ENCODE data around the gene ZKSCAN4.

The ZKSCAN4 gene

DNA sequence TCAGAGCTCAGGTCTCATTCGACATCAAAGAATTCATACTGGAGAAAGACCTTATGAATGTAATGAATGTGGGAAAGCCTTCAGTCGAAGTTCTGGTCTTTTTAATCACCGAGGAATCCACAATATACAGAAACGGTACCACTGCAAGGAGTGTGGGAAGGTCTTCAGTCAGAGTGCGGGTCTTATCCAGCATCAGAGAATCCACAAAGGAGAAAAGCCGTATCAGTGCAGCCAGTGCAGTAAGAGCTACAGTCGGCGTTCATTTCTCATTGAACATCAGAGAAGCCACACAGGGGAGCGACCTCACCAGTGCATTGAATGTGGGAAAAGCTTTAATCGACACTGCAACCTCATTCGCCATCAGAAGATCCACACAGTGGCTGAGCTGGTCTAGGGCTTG, 19.3 kb downstream of the ZKSCAN4 start:
- Histone ChIP-seq H3K9me3 (ENCODE audit: control insufficient read depth, low read length) (no peaks in the 10 kb centered on the region), H3K36me3 (ENCODE audit: control insufficient read depth, insufficient read depth, low read length) (no peaks in the 10 kb centered on the region), H3K27ac (no peak overlapping the region), H3K4me2 (ENCODE audit: low read length) (no peak overlapping the region), H3K4me1 (no peaks in the 10 kb centered on the region), H3K27me3 (ENCODE audit: control insufficient read depth, insufficient read depth, low read length) (no peaks in the 10 kb centered on the region), H3K4me3 (ENCODE audit: low read depth, low read length) (no peak overlapping the region), H3K9ac (no peak overlapping the region), H3K79me2 (no peaks in the 10 kb centered on the region), H2AFZ (no peak overlapping the region)
- TF ChIP-seq, protein P1, sequence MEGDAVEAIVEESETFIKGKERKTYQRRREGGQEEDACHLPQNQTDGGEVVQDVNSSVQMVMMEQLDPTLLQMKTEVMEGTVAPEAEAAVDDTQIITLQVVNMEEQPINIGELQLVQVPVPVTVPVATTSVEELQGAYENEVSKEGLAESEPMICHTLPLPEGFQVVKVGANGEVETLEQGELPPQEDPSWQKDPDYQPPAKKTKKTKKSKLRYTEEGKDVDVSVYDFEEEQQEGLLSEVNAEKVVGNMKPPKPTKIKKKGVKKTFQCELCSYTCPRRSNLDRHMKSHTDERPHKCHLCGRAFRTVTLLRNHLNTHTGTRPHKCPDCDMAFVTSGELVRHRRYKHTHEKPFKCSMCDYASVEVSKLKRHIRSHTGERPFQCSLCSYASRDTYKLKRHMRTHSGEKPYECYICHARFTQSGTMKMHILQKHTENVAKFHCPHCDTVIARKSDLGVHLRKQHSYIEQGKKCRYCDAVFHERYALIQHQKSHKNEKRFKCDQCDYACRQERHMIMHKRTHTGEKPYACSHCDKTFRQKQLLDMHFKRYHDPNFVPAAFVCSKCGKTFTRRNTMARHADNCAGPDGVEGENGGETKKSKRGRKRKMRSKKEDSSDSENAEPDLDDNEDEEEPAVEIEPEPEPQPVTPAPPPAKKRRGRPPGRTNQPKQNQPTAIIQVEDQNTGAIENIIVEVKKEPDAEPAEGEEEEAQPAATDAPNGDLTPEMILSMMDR (IDR thresholded peaks at IDR 0.05): no peak

DNA sequence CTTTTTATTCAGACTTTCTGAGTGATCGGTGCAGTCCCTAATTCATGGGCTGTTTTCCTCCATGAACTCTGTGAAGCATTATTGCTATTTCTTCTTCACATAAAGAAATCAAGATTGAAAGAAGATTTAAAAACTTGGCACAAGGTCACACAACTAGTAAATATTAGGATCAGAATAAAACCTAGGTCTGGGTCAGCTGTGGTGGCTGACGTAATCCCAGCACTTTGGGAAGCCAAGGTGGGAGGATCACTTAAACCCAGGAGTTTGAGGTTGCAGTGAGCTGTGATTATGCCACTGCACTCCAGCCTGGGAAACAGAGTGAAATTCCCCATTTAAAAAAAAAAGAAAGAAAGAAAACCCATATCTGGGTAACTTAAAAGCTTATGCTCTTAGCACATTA, 25.6 kb downstream of the ZKSCAN4 start:
- H3K27me3 ChIP-seq (ENCODE audit: control insufficient read depth, insufficient read depth, low read length): no peaks in the 10 kb centered on the region
- no peaks in the 10 kb centered on the region for H3K36me3 ChIP-seq (ENCODE audit: control insufficient read depth, insufficient read depth, low read length)
- H3K4me1 ChIP-seq: no peaks in the 10 kb centered on the region
- no peaks in the 10 kb centered on the region for H3K9me3 ChIP-seq (ENCODE audit: control insufficient read depth, low read length)
- H3K9ac ChIP-seq: no peak overlapping the region
- H3K4me3 ChIP-seq (ENCODE audit: low read depth, low read length): no peak overlapping the region
- H3K27ac ChIP-seq: no peak overlapping the region
- no peaks in the 10 kb centered on the region for H3K79me2 ChIP-seq
- H2AFZ ChIP-seq: no peak overlapping the region
- TF ChIP-seq, protein P1 (IDR thresholded peaks at IDR 0.05): no peak
- peak overlapping the region; percentile 77 for H3K4me2 ChIP-seq (ENCODE audit: low read length)

DNA sequence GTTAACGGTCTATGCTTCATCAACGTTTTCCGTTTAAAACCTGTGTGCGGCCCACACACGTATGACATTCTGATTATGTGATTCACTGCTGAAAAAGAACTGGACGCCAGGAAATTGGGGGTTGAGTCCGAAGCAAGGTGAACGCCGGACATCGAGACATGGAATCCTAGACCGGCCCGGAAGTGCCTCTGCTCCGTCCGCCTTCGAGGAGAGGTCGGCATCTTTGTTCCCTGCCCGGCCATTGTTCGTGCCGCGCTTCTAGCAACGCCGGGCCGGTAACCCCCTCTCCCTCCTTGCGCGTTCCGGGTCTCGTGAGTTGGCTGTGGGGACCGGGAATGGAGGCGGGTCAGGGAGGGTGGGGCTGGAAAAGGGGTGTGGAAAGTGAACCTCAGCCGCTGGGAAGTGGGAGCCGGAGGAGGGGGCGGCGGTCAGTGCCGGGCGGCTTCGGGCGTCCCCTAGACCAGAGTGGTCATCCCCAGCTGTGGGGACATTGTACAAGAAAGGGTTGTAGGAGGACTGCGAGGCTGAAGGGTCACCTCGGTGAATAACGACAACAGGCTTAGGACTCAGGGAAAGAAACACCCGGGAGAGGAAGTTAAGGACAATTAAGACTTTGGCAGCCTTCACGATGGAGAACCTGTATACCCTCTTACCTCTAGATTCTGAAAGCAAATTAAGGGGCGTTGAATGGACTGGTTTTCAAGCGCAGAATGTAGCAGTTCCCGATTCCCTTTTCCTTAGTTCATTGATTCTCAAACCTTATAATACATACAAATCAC, 26.8 kb downstream of the ZKSCAN4 start, which contains the start of gene ZSCAN9:
Gene ZSCAN9, plus strand, starts transcription at position 220 of the 779 bp plus-strand sequence. CDS start 1,810 bp downstream, outside the sequence.
- no peaks in the 10 kb centered on the region for H3K9me3 ChIP-seq (ENCODE audit: control insufficient read depth, low read length)
- H3K4me3 ChIP-seq (ENCODE audit: low read depth, low read length): peak within 1 kb of the TSS; percentile 84
- peak within 1 kb of the TSS; percentile 77 for H3K4me2 ChIP-seq (ENCODE audit: low read length)
- TF ChIP-seq, protein P1 (IDR thresholded peaks at IDR 0.05): no peak
- no peaks in the 10 kb centered on the region for H3K27me3 ChIP-seq (ENCODE audit: control insufficient read depth, insufficient read depth, low read length)
- H3K27ac ChIP-seq: peak within 1 kb of the TSS; percentile 74
- H2AFZ ChIP-seq: peak within 1 kb of the TSS; percentile 84
- no peaks in the 10 kb centered on the region for H3K36me3 ChIP-seq (ENCODE audit: control insufficient read depth, insufficient read depth, low read length)
- no peaks in the 10 kb centered on the region for H3K79me2 ChIP-seq
- H3K9ac ChIP-seq: peak within 1 kb of the TSS; percentile 3
- H3K4me1 ChIP-seq: no peaks in the 10 kb centered on the region

DNA sequence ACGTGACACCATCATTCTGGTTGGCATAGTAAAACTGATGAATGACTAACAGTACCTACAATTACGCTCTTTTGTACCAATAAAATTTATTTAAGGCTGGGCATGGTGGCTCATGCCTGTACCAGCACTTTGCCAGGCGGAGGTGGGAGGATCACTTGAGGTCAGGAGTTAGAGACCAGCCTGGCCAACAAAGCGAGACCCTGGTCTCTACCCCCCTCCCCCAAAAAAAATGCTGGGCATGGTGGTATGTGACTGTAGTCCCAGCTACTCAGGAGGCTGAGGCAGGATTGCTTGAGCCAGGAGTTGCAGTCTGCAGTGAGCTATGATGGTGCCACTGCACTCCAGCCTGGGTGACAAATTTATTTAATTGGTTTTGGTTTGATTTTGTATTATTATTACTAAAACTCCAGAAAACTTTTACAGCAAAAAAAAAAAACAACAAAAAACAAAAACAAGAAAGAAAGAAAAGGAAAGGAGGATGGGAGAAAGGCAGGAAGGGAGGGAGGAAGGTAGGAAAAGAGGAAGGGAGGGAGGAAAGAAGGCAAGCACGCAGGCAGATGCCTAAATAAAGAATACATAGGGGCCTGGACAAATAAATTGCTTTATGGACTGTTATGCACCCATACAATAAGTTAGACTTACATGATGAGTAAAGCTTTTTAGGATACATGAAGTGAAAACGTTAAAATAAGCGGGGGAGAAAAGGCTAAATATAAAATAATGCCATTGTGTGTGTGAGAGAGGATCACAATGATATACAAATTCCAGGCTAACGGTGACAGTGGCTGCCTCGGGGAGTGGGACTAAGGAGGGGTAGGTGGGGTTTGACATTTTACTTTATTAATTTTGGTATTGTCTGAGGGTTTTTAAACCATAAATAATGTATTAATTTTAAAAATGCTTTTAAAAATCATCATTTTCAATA, 27.7 kb downstream of the ZKSCAN4 start:
- TF ChIP-seq, protein P1 (IDR thresholded peaks at IDR 0.05): no peak
- H3K4me1 ChIP-seq: no peaks in the 10 kb centered on the region
- no peak overlapping the region for H3K9ac ChIP-seq
- peak overlapping the region; percentile 77 for H3K4me2 ChIP-seq (ENCODE audit: low read length)
- H3K79me2 ChIP-seq: no peaks in the 10 kb centered on the region
- H3K27ac ChIP-seq: peak overlapping the region; percentile 74
- no peaks in the 10 kb centered on the region for H3K27me3 ChIP-seq (ENCODE audit: control insufficient read depth, insufficient read depth, low read length)
- H3K9me3 ChIP-seq (ENCODE audit: control insufficient read depth, low read length): no peaks in the 10 kb centered on the region
- peak overlapping the region; percentile 84 for H2AFZ ChIP-seq
- H3K4me3 ChIP-seq (ENCODE audit: low read depth, low read length): peak overlapping the region; percentile 84
- H3K36me3 ChIP-seq (ENCODE audit: control insufficient read depth, insufficient read depth, low read length): no peaks in the 10 kb centered on the region
